ENCODE measurements around the gene SLC27A5. TPM values are rescaled to one million over a fixed set of nuclear protein-coding genes. Genes with fewer than 3 reads are reported as not detected.

The SLC27A5 gene
- total and polyA plus RNA-seq, 2 of the 13 experiments (the other 11 are each of a cell fraction or from before 2014, with no cell fraction given), result 30.3 to 40.2 TPM

DNA sequence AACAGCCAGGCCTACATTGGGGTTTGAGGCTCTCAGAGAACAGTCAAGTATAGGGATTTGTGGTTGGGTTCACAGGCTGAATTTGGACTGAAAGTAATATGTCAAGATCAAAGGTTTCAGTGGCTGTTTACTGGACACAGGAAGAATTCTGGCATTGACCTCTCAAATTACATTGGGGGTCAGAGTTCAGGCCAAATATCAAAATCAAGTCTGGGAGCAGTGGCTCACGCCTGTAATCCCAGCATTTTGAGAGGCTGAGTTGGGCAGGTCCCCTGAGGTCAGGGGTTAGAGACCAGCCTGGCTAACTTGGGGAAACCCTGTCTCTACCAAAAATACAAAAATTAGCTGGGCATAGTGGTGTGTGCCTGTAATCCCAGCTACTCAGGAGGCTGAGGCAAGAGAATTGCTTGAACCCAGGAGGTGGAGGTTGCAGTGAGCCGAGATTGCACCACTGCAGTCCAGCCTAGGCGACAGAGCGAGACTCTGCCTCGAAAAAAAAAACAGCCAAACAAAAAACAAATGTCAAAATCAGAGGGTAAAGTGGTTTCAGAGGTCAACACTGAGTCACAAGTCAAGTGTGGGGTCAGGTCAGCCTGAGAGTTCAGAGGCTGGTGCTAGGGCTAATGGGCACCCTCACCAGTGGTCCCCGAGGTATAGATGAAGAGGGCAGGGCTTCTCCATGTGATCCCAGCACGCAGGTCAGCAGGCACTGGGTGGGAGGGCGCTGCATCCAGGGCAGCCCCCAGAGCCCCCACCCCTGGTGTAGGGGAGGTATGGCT is 1.5 kb downstream of the SLC27A5 start:
- H2AFZ ChIP-seq (ENCODE audit: low read length), result no peak overlapping the region
- peak overlapping the region in 2 of 3 experiments; percentile 2 to 59; a peak in 3 of 6 replicates for H3K4me3 ChIP-seq (replicated peaks in 1 of 3; ENCODE audit: insufficient read depth in 1 of 3, low read depth in 2 of 3, low read length in 3 of 3)
- BruUV-seq (replicated peaks), result no TSS peak
- DNase-seq (ENCODE audit: low spot score), result peak; percentile 81
- peak overlapping the region; percentile 60 for H3K9ac ChIP-seq (ENCODE audit: insufficient read depth, low read depth, low read length)
- intact Hi-C loops (cut with micrococcal nuclease; ENCODE audit: unreplicated experiment) (no loop called here), in situ Hi-C loops (cut with HindIII; ENCODE audit: extremely low pct_ligation_motif_present, low pct_unique_long_range_greater_than_20kb) (no loop called here)
- no peaks in the 10 kb centered on the region; a peak in 1 of 5 replicates for H3K27me3 ChIP-seq (ENCODE audit: control insufficient read depth in 1 of 2, insufficient read depth in 2 of 2, low read length in 2 of 2)
- no peaks in the 10 kb centered on the region for H4K20me1 ChIP-seq (ENCODE audit: insufficient read depth, low read length)
- H3K9me3 ChIP-seq (ENCODE audit: low read length), result no peaks in the 10 kb centered on the region
- peak overlapping the region; percentile 79 for H3K27ac ChIP-seq (ENCODE audit: extremely low read length, insufficient read depth, low read length)
- peak; percentile 90 for FAIRE-seq
- H3K36me3 ChIP-seq (replicated peaks in 1 of 2; ENCODE audit: control insufficient read depth in 1 of 2, insufficient read depth in 2 of 2, low read length in 2 of 2), result no peaks in the 10 kb centered on the region
- CTCF ChIA-PET (ENCODE audit: low intra/inter-chr PET ratio, low total read pairs), result no interaction called here
- ATAC-seq, result peak; percentile 8
- H3K4me2 ChIP-seq (ENCODE audit: low read depth, low read length), result peak overlapping the region; percentile 85
- POLR2A ChIA-PET, result interaction anchor here (0.5 to 5.8 kb wide), 7 partner anchors 10 to 148 kb away, joined by 3 to 44 read pairs (median 8); partner anchors contain the start of genes CHMP2A, TRIM28, UBE2M and ZBTB45
- 0% methylated on average over 8 of the region's 8 CpGs for WGBS (ENCODE audit: low lambda C conversion rate)
- peaks cover 57% of the 10 kb centered on the region for H3K4me1 ChIP-seq (ENCODE audit: insufficient read depth, low read length)
- peaks cover 7% of the 10 kb centered on the region for H3K79me2 ChIP-seq (ENCODE audit: insufficient read depth, low read length)
- TF ChIP-seq FOXA1 (IDR thresholded peaks at IDR 0.05) (no peak), FOXA1 (CRISPR knock-in tag; IDR thresholded peaks at IDR 0.05) (peak; percentile 45; the same call in 1 of the 2 replicates), IRX3 (CRISPR knock-in tag; IDR thresholded peaks at IDR 0.05; ENCODE audit: borderline replicate concordance, low read depth) (0 out of 2 replicates have a peak, but pooled peaks have one; percentile 5), HNRNPL (IDR thresholded peaks at IDR 0.05; ENCODE audit: low read depth, low read length) (no peak), TRIM24 (CRISPR knock-in tag; IDR thresholded peaks at IDR 0.05) (no peak), YEATS4 (CRISPR knock-in tag; IDR thresholded peaks at IDR 0.05; ENCODE audit: borderline replicate concordance) (no peak), RORA (CRISPR knock-in tag; IDR thresholded peaks at IDR 0.05) (no peak), NCOA5 (CRISPR knock-in tag; IDR thresholded peaks at IDR 0.05) (no peak), NAIF1 (CRISPR knock-in tag; IDR thresholded peaks at IDR 0.05; ENCODE audit: borderline replicate concordance) (no peak), NR0B2 (CRISPR knock-in tag; IDR thresholded peaks at IDR 0.05) (no peak), NFIB (CRISPR knock-in tag; IDR thresholded peaks at IDR 0.05; ENCODE audit: borderline replicate concordance) (no peak), TRIM22 (IDR thresholded peaks at IDR 0.05) (no peak), ZFAT (CRISPR knock-in tag; conservative IDR thresholded peaks at IDR 0.05) (no peak), CREM (IDR thresholded peaks at IDR 0.05) (0 out of 2 replicates have a peak, but pooled peaks have one; percentile 51), CREM (CRISPR knock-in tag; IDR thresholded peaks at IDR 0.05) (no peak), ASH2L (IDR thresholded peaks at IDR 0.05; ENCODE audit: insufficient read length, low read depth, low read length) (peak; percentile 9), NFIC (IDR thresholded peaks at IDR 0.05; ENCODE audit: low read length) (0 out of 2 replicates have a peak, but pooled peaks have one; percentile 56)
- TF ChIP-seq, protein P1, sequence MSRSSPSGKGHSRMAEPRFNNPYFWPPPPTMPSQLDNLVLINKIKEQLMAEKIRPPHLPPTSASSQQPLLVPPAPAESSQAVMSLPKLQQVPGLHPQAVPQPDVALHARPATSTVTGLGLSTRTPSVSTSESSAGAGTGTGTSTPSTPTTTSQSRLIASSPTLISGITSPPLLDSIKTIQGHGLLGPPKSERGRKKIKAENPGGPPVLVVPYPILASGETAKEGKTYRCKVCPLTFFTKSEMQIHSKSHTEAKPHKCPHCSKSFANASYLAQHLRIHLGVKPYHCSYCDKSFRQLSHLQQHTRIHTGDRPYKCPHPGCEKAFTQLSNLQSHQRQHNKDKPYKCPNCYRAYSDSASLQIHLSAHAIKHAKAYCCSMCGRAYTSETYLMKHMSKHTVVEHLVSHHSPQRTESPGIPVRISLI (CRISPR knock-in tag; IDR thresholded peaks at IDR 0.05; ENCODE audit: borderline replicate concordance), result peak; percentile 95
- TF ChIP-seq, protein P2, sequence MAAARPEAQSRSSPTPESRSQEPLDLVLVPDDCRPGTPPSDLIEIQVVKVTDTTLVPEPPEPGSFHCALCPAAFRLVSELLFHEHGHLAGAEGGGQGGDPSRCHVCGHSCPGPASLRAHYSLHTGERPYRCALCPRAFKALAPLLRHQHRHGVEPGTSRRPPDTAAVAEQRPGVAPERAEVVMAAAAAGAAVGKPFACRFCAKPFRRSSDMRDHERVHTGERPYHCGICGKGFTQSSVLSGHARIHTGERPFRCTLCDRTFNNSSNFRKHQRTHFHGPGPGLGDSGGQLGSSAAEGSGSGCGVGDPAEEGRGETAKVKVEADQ (CRISPR knock-in tag; IDR thresholded peaks at IDR 0.05; ENCODE audit: borderline replicate concordance), result 0 out of 2 replicates have a peak, but pooled peaks have one; percentile 37

Measured in HepG2 (cell line).